H1 (cell line): ENCODE data around the gene TMEM38A. TPM values are rescaled to one million over a fixed set of nuclear protein-coding genes. Genes with fewer than 3 reads are reported as not detected.

Experiments
- SRF ChIP-seq: IDR thresholded peaks from 2 replicates; pipeline ENCODE4 v1.6.1; 2011; ENCODE audit warnings: mild to moderate bottlenecking, low read depth, low read length, moderate library complexity
- polyA plus RNA-seq, 7 experiments: library from polyadenylated mRNA; depleted of rRNA in 3 of 7; stranded (reverse) in 5 of 7; unstranded in 2 of 7; fragments of >200 nt in 5 of 7; fragments of 200-250 nt in 2 of 7; gene quantifications; 1 replicate in 5 of 7; 2 replicates in 1 of 7; 4 replicates in 1 of 7; pipeline versions ENCODE4 v1.2.1 to v1.2.3, GENCODE V29; 2011 to 2013; ENCODE audit warnings: missing spikeins in 2 of 7, mixed read lengths in 2 of 7
- total RNA-seq: library from RNA; stranded (reverse); fragmentation: NEBNext Ultra II Directional; extraction: Animal tissue kit (Norgen Biotek cat#: 25700); gene quantifications from 2 replicates; pipeline ENCODE4 v1.2.1, GENCODE V29; 2021

TMEM38A gene
- total and polyA plus RNA-seq, 2 of the 8 experiments (the other 6 are each of a cell fraction or from before 2014, with no cell fraction given) = 8.9 to 9.2 TPM

DNA sequence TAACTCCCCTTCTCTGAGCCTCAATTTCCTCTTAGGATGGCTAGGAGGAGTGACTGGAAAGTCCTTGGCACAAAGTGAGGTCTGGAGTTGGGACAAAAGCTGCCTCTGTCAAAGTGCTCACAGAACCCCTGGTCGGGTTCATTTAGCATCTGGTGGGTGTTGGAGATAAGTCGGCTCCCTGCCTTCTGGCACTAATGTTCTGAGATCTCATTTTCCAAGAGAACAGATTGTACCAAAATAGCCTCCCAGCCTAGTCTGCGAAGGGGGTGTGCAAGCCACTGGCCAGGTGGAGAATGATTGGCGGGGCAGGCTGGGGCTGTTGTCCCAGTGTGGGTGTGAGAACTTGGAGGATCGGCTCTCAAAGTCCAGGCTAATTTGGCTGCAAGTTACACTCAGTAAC is 38.0 kb downstream of the TMEM38A start (continued):
- no peak for TF ChIP-seq SRF
